ENCODE measurements around the gene HMX1.

Gene HMX1

DNA sequence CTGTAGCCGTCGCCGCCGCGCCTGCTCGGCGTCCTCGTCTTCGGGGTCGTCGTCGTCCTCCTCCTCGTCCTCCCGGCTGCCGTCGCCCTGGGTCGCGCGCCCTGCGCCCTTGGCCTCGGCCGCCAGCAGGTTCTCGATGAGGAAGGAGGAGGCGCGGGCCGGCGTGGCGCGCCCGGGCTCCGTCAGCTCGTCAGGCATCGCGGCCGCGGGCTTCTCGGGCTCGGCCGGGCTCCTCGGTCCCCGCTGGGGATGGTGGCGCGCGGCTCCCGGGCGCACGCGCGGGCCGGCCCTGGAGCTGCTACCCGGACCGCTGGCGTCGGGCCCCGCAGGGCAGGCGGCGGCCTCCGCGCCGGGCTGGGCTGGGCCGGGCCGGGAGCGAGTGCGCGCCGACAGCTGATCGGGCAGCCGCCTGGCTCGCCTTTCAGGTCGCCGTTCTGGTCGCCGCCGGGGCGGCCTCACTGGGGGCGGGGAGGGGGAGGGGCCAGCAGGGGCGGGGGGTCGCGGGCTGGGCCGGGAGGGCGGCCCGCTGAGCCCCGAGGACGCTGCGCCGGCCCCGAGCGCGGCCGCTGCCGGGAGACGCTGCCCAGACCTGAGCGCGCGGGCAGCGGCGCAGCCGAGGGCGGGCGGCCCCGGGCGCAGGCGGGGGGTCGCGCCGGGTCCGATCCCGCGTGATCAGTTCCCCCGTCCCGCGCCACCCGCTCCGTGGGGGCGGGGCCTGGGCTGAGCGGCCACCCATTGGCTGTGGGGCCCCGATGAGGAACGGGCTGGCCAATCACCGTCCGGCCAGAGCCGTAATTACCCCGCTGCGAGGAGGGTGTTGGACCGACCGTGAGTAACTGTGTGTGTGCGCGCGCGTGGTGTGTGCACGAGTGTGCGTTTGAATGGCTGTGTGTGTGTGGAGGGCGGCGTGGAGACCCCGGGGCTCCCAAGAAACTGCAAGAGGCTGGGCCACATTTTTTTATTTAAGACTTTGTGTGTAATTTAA, at the start of gene HMX1:
TSS of gene HMX1 (minus strand) at position 423 of the 985 bp plus-strand sequence. CDS start at position 198, 225 bp downstream.
- DNase-seq: no peak

DNA sequence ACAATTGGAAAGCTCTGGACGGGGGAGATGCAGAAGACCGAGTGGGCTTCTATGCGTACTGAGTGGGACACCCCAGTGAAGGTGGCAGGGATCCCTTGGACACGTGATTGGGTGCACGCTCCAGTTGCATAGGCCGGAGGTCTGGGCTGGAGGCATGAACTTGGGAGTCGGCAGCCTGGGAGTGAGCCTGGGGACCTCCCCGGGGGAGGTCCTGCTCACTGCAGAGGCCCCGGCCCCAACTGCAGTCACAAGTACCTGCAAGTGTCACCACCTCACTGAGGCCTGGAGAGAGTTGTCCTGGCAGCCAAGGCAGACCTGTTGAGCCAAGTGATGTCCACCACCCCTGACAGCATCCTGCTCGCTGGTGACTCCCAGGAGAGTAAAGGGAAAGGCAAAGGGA, 49.3 kb upstream of the HMX1 start:
- no peak for DNase-seq

DNA sequence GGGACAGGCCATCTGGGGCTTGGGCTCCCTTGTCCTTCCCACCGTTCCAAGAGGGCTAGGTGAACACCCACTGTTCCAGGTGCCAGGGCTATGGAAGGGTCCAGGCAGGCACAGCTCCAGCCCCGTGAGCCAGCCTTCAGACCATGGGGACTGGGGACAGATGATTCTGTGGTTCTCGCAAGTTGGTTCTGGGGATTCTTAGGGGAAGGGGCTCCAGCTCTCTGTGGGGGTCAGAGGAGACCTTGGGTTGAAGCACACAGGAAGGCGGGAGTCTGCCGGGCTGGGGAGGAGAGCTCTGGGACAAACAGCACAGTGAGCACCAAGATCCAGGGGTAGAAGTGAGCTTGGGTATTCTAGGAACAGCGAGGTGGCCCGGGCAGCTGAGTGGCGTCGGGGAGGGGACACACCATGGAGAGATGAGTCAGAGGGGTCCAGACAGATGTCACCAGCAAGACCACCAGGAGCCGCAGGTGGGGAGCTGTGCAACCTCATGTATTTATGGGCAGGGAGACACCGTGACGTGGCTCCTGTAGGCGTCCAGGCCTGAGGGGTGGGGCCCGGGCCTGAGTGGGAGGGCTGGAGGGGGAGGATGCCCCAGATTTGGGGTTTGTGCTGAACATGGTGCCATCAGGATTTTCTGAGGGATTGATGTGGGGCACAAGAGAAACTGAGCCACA, 48.8 kb upstream of the HMX1 start:
- no peak for DNase-seq

DNA sequence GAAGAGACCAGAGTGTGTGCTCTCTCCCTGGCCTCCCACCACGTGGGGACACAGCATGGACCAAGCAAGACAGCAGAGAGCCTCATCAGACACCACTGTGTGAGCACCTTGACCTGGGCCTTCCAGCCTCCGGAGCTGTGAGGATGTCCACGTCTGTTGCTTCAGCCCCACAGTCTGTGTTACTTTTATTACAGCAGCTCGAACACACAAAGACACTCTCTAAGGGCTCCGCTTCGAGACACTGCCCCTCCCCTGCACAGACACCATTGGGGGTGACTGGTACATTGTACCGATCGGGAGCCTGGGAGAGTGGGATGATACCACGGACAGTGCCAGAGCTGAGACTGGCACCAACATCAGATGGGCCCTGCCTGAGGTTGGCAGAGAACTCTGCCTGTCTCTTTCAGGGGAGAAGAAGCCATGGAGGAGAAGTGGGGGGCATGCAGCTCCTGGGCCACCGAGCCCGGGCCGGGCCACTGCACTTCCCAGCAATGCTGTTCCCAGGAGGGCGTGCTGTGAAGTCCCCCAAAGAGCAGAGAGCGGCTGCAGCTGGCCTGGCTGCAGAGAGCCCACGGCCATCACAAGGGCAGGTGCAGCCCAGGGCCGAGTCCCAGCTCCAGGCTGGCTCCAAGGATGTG, 48.1 kb upstream of the HMX1 start:
- DNase-seq: no peak

DNA sequence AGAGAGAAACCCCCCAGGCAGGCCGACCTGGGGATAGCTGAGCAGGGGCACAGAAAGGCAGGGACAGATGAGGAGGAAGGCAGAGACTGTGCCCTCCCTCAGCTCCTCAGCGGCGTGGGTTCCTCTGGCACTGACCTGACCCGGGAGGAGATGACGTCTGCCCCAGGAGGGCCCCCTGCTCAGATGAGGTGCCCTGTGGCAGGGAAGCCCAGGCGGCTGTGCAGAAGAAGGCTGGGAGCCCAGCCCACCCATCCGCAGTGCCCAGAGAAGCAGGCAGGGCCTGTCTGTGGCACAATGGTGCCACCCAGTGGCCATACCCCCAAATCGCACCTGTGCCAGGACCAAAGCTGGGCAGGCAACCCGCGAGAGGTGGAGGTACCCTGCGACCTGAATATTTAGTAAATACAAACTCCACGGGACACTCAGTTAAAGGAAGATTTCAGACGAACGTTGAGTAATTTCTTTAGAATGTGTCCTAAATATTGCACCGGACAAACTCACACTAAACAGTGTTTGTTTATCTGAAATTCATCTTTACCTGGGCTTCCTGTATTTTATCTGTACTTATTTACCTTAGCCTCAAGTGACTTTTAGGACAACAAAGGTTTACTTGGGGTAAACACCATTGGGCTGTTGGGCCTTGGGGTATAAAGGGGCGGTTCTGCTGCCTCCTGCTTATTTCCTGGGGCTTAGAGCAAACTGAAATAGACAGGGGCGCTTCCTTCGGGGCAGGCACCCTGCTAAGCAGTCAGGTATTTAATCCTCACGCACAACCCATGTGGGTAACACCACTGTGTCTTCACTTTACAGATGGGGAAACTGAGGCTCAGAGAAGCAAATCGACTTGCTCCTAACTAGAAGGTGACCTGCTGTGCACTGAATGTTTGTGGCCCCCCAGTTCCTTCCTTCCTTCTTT, 46.5 kb upstream of the HMX1 start:
- peak; percentile 72 for DNase-seq

DNA sequence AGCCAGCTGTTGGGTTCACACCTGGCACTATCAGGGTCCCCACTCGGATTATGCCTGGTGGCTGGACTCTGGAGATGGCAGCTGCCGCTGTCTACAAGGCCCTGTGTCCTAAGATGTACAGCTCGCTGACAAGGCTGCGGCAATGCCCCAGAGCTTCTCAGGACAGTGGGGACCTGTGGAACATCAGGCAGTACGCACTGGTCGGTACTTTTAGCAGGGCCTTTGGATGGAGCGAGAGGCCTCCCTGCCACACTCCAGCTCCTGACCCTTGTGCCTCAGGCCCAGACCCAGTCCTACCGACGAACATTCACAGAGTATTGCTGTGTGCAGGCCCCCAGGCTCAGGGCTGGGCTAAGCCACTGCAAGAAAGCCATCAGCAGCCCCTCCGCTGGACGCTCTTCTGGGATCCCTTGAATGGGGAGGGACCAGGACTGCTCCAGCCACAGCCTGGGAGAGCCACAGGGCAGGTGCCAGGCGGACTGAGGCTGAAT, 45.7 kb upstream of the HMX1 start:
- no peak for DNase-seq

DNA sequence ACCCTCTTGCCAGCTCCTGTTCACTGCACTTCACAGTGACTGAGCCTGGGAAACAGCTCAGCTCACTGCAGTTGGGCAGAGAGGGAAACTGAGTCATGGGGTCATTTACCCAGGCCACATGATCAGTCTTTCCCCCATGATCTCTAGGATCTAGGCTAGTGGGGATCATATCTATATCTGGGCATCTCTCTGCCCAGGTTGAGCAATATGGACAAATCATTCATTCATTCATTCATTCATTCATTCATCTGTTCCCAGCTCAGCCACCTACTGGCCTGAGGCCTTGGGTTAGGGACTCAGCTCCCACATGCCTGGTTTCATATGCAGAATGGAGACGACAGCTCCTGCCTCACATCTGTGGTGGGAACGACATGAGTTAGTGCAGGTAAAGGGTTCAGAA, 45.3 kb upstream of the HMX1 start:
- no peak for DNase-seq

DNA sequence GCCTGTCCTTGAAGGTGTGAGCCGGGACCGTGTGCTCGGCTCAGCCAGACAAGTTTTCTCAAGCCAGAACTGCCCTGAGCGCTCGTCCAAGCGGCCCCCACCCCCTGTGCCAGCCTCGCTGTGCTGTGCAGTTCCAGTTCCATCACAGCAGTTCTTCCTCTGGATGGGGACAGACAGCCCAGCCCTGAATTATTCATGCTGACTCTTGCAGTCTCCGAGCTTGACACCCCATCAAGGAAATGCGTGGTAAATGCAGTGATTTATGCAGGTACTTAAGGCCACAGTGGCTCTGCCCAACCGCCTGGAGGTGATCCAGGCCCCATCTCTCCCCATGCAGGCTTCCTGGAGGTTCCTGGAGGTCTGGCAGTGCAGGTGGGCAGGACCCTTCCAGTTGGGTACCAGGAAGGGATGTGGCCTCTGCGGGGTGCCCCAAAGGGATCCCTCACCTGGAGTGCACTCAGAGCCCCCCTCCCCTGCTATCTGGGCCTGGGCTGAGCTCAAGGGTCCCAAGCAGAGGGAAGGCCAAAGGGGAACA, 44.8 kb upstream of the HMX1 start:
- DNase-seq: no peak

DNA sequence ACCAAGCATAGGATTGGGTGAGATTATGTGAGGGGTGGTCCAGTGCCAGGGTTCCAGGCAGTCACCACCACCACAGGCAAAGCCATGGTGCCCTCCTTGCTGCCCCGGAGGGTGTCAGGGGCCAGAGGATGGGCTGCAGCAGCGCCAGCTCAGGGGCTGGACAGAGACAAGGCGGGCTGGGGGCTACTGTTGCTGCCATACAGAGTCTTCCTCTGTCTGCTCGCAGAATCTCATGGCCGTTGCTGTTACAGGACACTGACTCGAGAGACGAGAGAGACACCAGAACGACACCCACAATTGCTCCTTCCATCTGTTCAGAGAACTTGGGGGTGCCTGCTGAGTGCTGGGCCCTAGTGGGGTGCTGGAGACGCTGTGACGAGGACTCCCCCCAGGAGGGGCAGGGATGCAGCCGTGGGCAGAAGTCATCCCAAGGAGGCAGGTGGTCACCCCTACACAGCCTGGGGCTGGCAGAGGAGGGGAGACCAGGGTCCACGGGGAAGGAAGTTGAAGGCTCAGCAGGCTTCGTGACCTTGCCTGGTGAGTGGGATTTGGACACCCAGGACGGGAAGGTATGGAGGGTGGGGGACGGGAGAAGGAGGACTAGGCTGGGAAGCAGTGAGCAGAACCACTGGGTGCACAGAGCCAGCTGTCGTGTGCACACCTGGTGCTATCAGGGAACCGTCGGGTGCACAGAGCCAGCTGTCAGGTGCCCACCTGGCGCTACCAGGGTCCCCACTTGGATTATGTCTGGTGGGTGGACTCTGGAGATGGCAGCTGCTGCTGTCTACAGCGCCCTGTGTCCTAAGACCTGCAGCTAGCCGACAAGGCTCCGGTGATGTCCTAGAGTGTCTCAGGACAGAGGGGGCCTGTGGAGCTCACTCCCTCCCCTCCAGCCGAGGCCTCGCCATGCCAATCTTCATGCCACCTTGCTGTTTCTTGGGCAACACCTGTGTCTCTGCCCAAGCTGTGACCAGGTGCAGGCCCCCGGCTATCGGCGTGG, 43.9 kb upstream of the HMX1 start:
- no peak for DNase-seq

DNA sequence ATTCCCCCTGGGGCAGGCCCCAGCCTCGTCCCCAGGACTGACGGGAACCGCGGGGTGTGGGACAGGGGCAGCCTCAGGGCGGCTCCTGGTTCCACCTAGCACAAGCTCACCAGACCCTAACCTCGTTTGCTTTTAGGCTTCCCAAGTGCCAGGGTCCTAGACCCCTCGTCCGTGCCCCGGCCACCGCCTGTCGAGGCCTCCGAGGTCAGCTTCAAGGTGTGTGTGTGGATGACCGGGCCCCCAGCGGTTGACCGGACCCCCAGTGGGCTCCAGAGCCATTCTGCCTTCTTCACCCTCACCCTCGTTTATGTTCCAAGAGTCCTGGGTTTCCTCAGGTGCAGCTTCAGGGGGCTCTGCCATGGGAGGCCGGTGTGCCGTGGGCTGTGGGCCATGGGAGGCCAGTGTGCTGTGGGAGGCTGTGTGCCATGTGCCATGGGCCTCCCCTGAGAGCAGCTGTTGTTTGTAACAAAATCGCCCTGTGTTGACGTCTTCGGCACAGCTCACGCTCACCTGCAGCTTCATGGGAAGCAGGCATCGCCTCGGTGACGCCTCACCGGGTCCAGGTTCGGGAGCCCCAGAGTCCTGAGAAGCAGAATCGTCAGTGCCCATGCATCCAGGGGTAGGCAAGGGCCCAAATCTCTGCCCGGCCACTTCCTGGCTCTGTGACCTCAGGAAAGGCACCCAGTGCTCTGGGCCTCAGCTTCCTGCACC, 43.0 kb upstream of the HMX1 start:
- no peak for DNase-seq

DNA sequence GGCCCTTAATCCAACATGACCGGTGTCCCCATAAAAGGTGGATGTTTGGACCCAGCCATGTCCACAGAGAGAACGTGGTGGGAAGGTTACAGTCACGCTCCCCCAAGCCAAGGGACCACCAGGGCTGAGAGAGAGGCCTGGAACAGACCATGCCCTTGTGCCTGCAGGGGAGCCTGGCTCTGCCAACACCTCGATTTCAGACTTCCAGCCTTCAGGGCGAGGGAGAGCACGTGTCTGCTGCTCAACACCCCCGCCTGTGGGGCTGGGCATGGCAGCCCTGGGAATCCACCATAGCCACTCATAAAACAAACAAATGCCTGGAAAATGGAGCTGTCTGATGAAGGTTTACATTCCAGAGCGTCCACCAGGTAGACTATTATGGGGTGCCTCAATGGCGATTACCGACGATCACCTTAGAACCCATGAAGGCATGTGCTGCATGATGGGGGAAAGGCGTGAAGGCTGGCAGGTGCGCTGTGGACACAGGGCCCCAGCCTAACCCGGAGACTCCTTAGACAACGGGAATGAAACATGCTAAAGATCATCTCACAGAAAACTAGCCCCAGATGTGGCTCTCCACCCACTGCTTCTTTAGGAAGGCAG, 42.3 kb upstream of the HMX1 start:
- DNase-seq: no peak

DNA sequence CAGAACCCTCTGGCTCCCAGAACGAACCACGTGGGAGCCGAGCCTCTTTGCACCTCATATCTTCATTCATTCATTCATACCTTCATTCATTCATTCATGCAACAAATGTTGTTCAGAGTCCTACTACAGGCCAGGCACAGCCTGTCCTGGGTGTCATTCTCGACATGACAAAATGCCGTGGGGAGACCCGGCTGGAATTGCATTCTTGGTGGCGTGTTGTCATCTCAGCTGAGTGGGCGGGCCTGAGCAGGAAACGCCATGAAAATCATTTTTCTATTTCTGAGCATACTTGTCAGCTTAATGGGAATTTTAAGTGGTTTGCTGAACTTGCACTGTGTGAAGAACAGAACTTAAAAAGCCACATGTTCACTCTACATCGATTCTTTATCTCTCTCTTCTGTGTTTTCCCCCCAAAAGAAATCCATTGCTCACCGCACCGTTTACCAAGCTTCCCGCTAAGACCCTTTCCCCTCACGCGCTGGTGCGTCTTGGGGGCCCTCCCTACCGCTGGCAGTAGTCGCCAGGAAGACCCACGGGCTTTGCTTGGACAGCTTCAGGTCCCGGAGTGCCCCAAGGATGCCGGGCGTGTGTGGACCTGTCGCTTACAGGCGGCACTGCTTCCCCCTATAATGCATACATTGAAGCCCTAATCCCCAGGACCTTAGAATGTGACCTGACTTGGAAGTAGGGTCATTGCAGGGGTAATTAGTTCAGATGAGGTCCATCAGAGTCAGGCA, 41.6 kb upstream of the HMX1 start:
- no peak for DNase-seq

DNA sequence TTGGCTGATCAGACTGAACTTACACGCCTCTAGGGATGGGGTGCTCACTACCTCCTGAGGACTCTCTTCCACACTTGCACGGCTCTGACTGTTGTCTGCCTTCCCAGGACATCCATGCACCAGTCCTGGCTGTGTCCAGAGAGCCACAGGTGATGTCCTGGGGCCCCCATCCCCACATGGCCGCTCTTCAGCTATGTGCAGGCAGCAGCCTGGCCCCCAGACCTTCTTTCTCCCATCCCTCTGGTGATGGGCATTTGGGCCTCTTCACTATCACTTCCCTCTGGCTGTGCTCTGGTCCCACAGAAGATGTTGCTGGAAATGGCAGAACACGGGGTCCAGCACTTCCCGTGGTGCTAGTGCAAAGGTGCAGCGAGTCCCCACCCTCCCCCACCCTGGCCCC, 40.9 kb upstream of the HMX1 start:
- DNase-seq: no peak

DNA sequence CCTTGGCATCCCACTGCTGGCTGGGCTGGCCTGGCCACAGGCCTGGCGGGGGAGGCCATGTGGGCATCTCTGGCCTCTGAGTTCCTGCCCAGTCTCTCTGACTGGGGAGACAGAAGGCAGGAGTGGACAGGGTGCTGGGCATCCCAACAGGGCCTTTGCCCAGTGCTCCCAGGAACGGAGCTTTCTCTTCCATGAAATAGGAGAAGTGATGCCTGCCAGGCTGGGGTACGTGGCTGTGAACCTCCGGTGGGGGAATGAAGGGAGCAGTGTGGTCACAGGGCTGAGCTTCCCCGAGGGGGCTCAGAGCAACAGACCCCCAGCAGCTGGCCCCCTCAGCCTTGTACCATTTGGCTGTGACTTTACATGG, 40.4 kb upstream of the HMX1 start:
- no peak for DNase-seq

DNA sequence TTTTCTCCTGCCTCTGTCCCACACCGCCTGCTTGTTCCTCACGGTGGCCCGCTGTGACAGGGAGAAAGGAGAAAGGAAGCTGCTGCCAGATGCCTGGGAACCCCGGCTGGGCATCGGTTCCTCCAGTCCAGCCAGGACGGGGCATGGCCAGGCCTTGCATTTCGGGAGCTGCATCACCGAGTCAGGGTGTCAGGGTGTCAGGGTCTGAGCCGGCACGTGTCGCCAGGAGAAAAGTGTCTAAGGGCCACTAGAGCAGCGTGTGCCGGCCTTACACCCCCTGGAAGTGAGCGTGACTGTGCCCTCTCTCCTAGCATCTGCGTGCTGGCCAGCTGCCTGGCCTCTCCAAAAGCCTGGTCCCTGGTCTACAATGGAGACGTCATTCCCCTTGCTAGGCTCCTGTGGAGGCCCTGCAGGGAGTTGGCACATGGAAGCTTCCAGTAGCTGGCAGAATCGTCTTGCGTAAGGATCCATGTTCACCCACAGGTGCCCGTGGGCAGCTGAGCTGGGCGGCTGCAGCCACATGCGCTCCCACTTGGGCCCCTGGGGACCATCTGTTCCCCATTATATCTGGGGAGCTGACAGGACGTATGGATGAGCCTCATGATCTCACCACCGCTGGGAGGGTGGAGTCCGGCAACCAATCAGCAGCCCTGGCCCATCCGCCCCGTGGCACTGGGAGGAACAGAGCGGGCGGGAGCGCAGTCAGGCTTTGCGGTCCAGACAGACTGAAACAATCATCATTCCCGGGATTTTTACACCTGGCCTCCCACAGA, 39.9 kb upstream of the HMX1 start:
- DNase-seq: no peak

DNA sequence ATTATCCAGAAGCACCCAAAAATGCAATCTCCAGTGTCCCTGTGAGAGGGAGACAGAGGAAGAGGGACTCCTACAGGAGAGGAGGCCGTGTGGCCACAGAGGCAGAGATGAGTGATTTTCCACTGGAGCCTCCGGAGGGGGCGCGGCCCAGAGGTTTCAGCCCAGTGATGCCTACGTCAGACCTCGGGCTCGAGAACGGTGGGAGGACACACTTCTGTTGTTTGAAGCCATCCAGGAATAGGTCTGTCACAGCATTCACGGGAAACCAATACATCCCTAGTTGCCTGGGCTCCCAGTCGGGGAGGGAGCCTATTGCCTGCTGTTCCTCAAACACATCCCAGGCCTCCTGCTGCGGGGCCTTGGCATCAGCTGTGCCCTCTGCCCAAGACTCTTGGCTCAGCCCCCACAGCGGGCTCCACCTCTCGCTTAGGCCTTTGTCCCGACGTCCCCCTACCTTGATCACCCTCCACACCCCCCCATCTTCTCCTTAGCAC, 39.2 kb upstream of the HMX1 start:
- no peak for DNase-seq

DNA sequence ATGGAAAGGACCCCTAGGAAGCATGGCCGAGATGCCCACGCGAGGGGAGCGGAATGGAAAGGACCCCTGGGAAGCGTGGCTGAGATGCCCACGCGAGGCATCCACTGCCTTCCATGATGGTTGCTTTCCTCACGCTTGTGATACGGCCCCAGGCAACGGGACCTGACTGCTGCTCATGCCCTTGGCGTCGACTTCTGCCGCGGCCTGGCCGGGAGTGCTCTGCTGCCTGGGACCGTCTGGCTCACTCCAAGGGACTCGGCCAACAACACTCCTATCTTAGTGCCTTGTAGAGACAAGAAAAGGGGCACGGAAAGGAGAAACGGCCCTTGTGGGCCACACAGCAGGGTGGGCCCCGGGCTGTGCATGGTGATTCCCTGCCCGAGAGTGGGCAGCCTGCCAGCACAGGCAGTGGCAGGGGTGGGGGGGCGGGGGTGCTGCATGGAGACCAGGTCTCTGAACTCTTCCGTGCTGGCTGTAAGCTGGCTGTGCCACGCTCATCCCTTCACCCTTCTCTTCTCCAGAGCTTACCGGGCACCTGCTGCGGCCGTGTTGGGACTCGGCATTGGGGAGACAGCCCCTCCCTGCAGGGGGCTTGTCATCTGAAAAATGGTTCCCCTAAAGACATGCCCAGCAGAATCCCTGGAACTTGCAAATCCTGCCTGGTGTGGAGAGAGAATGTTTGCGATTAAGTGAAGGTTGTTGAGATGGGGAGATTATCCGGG, 38.6 kb upstream of the HMX1 start:
- DNase-seq: no peak

All from OCI-M1 (cell line).